Common myeloid progenitor, CD34-positive (primary cell): Measurements from ENCODE around the gene TCP11.
"Not testable (repeated sequence)": the region's sequence is repeated elsewhere in the genome, so short reads cannot be mapped to it uniquely, and the experiment has no call there.

ENCODE experiments used
- CTCF ChIA-PET: fragments of 350-600 bp; sonication (Branson Sonifier 250); formaldehyde crosslinking; loops from one replicate; lab custom pipeline; 2021; ENCODE audit warnings: antibody characterized with exemption; lab: Charles Lee
- POLR2A ChIA-PET: fragments of 350-600 bp; sonication (Branson Sonifier 250); formaldehyde crosslinking; loops from one replicate; lab custom pipeline; 2021; ENCODE audit warnings: antibody characterized with exemption; lab: Charles Lee
- DNase-seq, 3 donors: peaks; one replicate each; pipeline versions ENCODE4 v3.0.0 to v3.0.0-alpha.2; 2013
- H3K27ac ChIP-seq, 2 experiments: 1 replicate in 1 of 2; 2 replicates in 1 of 2; pipeline ENCODE4 v1.7.0; 2013; ENCODE audit warnings: inconsistent platforms in 2 of 2, low read length in 2 of 2, mild to moderate bottlenecking in 2 of 2, low read depth in 1 of 2, moderate library complexity in 1 of 2; ENCODE audit not compliant: severe bottlenecking in 2 of 2, insufficient read depth in 1 of 2, poor library complexity in 1 of 2
- H3K27me3 ChIP-seq, 5 experiments: replicated peaks in 2 of 5; 1 replicate in 3 of 5; 2 replicates in 2 of 5; pipeline versions ENCODE4 v1.6.1 to v1.7.0; 2013; ENCODE audit warnings: low read length in 4 of 5, mild to moderate bottlenecking in 2 of 5, moderate library complexity in 2 of 5, inconsistent platforms in 1 of 5; ENCODE audit not compliant: insufficient read depth in 5 of 5, control insufficient read depth in 4 of 5
- H3K36me3 ChIP-seq, 4 experiments: 1 replicate in 2 of 4; 2 replicates in 2 of 4; pipeline versions ENCODE4 v1.6.1 to v1.7.0; 2013; ENCODE audit warnings: low read length in 3 of 4, control low read depth in 1 of 4, mild to moderate bottlenecking in 1 of 4; ENCODE audit not compliant: control insufficient read depth in 4 of 4, insufficient read depth in 4 of 4
- H3K4me1 ChIP-seq, 4 experiments: 1 replicate in 3 of 4; 2 replicates in 1 of 4; pipeline versions ENCODE4 v1.6.1 to v1.7.1; 2013; ENCODE audit warnings: low read length in 3 of 4, mild to moderate bottlenecking in 3 of 4, control low read depth in 1 of 4, inconsistent platforms in 1 of 4, moderate library complexity in 1 of 4; ENCODE audit not compliant: control insufficient read depth in 4 of 4, insufficient read depth in 4 of 4; ENCODE audit errors: control extremely low read depth in 1 of 4
- H3K4me3 ChIP-seq, 7 experiments: 1 replicate in 4 of 7; 2 replicates in 3 of 7; pipeline versions ENCODE4 v1.5.1 to v1.7.0; 2013; ENCODE audit warnings: mild to moderate bottlenecking in 7 of 7, low read length in 6 of 7, moderate library complexity in 6 of 7, inconsistent platforms in 2 of 7, low read depth in 2 of 7, control low read depth in 1 of 7; ENCODE audit not compliant: insufficient read depth in 4 of 7, control insufficient read depth in 1 of 7; ENCODE audit errors: extremely low read depth in 1 of 7
- H3K9me3 ChIP-seq, 5 experiments: 1 replicate in 4 of 5; 2 replicates in 1 of 5; pipeline versions ENCODE4 v1.6.1 to v1.7.1; 2013; ENCODE audit warnings: low read length in 4 of 5, mild to moderate bottlenecking in 2 of 5, inconsistent platforms in 1 of 5, low read depth in 1 of 5, moderate library complexity in 1 of 5; ENCODE audit not compliant: control insufficient read depth in 4 of 5, insufficient read depth in 2 of 5; ENCODE audit errors: control extremely low read depth in 1 of 5
- WGBS: methylation state at CpG from one replicate; pipeline ENCODE4 v1.1.5; 2013; ENCODE audit not compliant: insufficient coverage; 5-methylcytosine and 5-hydroxymethylcytosine counted together

TCP11 gene

DNA sequence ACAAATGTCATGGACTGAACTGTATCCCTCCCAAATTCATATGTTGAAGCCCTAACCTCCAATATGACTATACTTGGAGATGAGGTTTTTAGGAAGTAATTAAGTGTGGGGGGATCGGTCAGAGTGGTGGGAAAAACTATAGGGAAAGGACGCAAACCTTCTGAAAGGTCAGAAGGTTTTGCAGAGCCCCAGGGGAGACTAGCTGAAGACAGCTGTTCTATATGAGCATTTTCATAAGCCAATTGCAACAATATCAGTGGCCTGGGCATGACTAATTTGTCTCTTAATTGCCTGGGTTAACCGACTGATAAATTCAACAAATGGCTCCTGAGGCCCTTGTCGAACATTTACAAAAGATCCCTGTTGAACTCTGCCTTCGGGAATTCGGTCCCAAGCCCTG is 35.1 kb downstream of the TCP11 start:
- WGBS: 96% methylated on average over 5 of the region's 6 CpGs
- H3K27ac ChIP-seq, CTCF ChIA-PET, H3K4me3 ChIP-seq, H3K4me1 ChIP-seq, H3K36me3 ChIP-seq, H3K9me3 ChIP-seq, POLR2A ChIA-PET, H3K27me3 ChIP-seq, DNase-seq: not testable (repeated sequence)

DNA sequence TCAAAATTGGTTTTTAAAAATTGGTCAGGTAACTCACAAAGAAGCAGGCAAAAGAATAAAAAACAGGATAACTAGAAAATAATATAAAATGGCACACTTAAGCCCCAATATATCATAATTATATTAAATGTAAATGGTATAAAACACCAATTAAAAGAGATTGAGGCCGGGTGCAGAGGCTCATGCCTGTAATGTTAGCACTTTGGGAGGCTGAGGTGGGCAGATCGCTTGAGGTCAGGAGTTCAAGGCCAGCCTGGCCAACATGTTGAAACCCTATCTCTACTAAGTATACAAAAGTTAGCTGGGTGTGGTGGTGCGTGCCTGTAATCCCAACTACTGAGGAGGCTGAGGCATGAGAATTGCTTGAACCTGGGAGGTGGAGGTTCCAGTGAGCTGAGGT is 36.1 kb downstream of the TCP11 start:
- Histone ChIP-seq H3K4me1 (no peaks in the 10 kb centered on the region), H3K27me3 (no peaks in the 10 kb centered on the region), H3K27ac (no peak overlapping the region), H3K9me3 (peaks cover 0 to 3% (median 0%) of the 10 kb centered on the region in 5 experiments), H3K36me3 (no peaks in the 10 kb centered on the region), H3K4me3 (no peak overlapping the region)
- DNase-seq: no peak
- WGBS: 100% methylated on average over 2 of the region's 3 CpGs
- CTCF ChIA-PET: no interaction called here
- POLR2A ChIA-PET: no interaction called here

DNA sequence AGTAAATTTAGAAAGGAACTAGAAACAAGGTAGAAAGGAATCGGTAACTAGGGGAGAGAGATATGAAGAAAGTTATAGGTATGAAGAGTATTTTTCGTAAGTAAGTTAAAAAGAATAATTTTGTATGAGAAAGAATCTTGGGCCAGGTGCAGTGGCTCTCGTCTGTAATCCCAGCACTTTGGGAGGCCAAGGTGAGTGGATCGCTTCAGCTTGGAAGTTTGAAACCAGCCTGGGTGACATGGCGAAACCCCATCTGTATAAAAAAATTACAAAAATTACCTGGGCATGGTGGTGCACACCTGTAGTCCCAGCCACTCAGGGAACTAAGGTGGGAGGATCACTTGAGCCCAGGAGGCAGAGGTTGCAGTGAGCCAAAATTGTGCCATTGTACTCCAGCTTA is 42.0 kb downstream of the TCP11 start:
- ChIA-PET CTCF (interaction anchor here (0.9 to 2.3 kb wide), 2 partner anchors 69 to 112 kb away, joined by 3 to 6 read pairs; no protein-coding TSS in a partner anchor), POLR2A (interaction anchor here (0.6 kb wide), 1 partner anchor 365 kb away, joined by 4 read pairs; no protein-coding TSS in a partner anchor)
- Histone ChIP-seq H3K27me3 (no peaks in the 10 kb centered on the region), H3K4me3 (no peak overlapping the region), H3K27ac (no peak overlapping the region), H3K9me3 (no peaks in the 10 kb centered on the region), H3K4me1 (no peaks in the 10 kb centered on the region), H3K36me3 (no peaks in the 10 kb centered on the region)
- 100% methylated on average over 5 of the region's 5 CpGs for WGBS
- DNase-seq: no peak

DNA sequence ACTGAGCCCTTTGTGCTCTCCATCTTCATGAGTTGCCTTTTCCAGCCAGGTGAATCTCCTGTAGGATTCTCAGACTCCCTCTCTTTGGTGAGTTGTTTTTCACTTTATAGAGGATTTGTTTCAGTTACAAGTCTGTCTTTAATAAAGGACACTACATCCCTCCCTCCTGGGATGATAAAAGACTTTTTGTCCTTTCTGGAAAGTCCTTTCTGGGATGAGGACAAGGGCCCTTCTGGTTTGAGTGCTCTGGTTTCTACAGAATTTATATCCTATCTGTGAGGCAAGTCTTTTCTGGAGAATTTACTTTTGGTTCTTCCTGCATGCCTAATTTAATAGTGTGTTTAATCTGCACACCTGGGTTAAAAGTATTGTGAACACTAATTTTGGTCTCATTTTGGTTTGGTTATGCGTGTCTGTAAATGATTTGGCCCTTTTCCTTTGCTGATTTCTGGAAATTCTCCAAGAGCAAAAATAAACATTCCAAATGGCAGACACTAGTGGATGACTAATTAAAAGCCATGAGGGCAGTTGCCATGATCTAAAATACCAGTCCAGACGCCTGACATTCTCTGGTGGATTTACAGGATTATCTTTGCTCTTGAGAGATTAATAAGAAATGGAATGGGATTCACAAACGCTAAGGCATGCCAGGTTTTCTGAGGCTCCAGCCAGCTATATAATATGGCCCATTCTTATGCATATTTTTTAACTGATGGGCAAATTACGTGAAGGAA is 44.8 kb downstream of the TCP11 start:
- ChIA-PET POLR2A (no interaction called here), CTCF (no interaction called here)
- no peak overlapping the region for H3K27ac ChIP-seq
- no peak for DNase-seq
- no peak overlapping the region for H3K4me3 ChIP-seq
- peaks cover 0 to 2% (median 0%) of the 10 kb centered on the region in 4 experiments for H3K36me3 ChIP-seq
- no peaks in the 10 kb centered on the region for H3K27me3 ChIP-seq
- WGBS: 100% methylated on average over 2 of the region's 4 CpGs
- no peaks in the 10 kb centered on the region for H3K9me3 ChIP-seq
- H3K4me1 ChIP-seq: no peaks in the 10 kb centered on the region

- no CpG with 5 or more reads among the region's 4 CpGs for WGBS
- Histone ChIP-seq H3K4me3 (no peak overlapping the region), H3K27ac (no peak overlapping the region), H3K4me1 (peaks cover 0 to 11% (median 6%) of the 10 kb centered on the region in 4 experiments), H3K27me3 (no peaks in the 10 kb centered on the region), H3K9me3 (no peaks in the 10 kb centered on the region), H3K36me3 (peaks cover 0 to 5% (median 1%) of the 10 kb centered on the region in 4 experiments)
- DNase-seq: no peak
- ChIA-PET CTCF (interaction anchor here (1.3 to 1.5 kb wide), 2 partner anchors 15 to 23 kb away, joined by 3 read pairs; no protein-coding TSS in a partner anchor), POLR2A (interaction anchor here (0.7 kb wide), 1 partner anchor 105 kb away, joined by 4 read pairs; no protein-coding TSS in a partner anchor)
These were observed 47.0 kb downstream of the TCP11 start for GRCh38 chr6:35094183-35094582.

DNA sequence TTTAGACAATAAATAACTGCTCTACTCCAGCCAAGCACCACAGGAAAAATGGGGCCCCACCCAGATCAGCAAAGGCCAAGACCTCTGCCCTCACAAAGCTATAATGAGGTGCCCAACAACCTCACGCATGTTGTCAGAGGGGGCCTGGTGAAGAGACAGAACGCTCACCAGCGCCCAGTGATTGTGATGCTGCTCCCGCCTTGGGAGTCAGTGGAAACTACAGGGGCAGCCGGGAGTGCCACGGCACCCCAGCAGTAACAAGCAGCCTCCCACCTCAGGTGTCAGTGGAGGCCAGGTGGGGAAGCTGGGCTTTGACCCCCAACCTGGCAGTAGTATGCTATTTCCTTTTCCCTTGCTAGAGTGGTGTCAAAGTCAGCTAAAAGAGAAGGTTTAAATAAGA is 47.4 kb downstream of the TCP11 start:
- ChIA-PET POLR2A (interaction anchor here (0.7 kb wide), 1 partner anchor 104 kb away, joined by 4 read pairs; no protein-coding TSS in a partner anchor), CTCF (interaction anchor here (1.0 to 1.5 kb wide), 4 partner anchors 8 to 42 kb away, joined by 3 read pairs; no protein-coding TSS in a partner anchor)
- H3K27me3 ChIP-seq: no peaks in the 10 kb centered on the region
- H3K36me3 ChIP-seq: peaks cover 0 to 9% (median 3%) of the 10 kb centered on the region in 4 experiments
- 100% methylated on average over 6 of the region's 6 CpGs for WGBS
- H3K4me1 ChIP-seq: peaks cover 0 to 12% (median 6%) of the 10 kb centered on the region in 4 experiments
- H3K9me3 ChIP-seq: no peaks in the 10 kb centered on the region
- DNase-seq: no peak
- no peak overlapping the region for H3K4me3 ChIP-seq
- no peak overlapping the region for H3K27ac ChIP-seq

DNA sequence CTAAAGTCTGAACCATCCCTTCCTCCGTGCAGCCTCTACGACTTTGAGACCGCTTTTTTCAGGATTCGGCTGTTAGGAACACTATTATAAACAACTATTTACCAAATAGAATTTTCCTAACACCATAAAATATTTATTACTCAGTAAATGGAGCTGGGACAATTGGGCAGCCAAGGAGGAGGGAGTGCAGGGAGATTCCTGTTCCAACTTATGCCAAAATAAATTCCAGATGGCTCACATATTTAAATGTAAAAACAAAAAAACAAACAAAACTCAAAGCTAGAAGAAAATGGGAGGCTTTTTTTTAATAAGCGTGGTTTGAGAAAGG is 48.1 kb downstream of the TCP11 start:
- Histone ChIP-seq H3K27me3 (no peaks in the 10 kb centered on the region), H3K9me3 (peaks cover 0 to 2% (median 0%) of the 10 kb centered on the region in 5 experiments), H3K4me1 (peaks cover 0 to 12% (median 6%) of the 10 kb centered on the region in 4 experiments), H3K27ac (no peak overlapping the region), H3K36me3 (peaks cover 0 to 15% (median 7%) of the 10 kb centered on the region in 4 experiments), H3K4me3 (no peak overlapping the region)
- DNase-seq: no peak
- CTCF ChIA-PET: interaction anchor here (1.0 to 1.5 kb wide), 4 partner anchors 9 to 42 kb away, joined by 3 read pairs; no protein-coding TSS in a partner anchor
- WGBS: no CpG with 5 or more reads among the region's 5 CpGs
- POLR2A ChIA-PET: interaction anchor here (0.7 kb wide), 1 partner anchor 179 kb away, joined by 3 read pairs; no protein-coding TSS in a partner anchor
